HPDE6-E6E7 (cell line): Measurements from ENCODE around the gene KDM6B.

Source experiments
- DNase-seq: peaks from one replicate; pipeline ENCODE4 v3.0.0; 2011; ENCODE audit warnings: missing footprints; ENCODE audit errors: extremely low spot score

Gene KDM6B

GRCh38 chr17:7823581-7824001 lies 10.4 kb upstream of the KDM6B start:
- DNase-seq: no peak

- DNase-seq: no peak
Measured at GRCh38 chr17:7824021-7824924, 9.7 kb upstream of the KDM6B start.

- no peak for DNase-seq
Measured at GRCh38 chr17:7825206-7825990, 8.6 kb upstream of the KDM6B start.

GRCh38 chr17:7830616-7831015 lies 3.4 kb upstream of the KDM6B start:
- no peak for DNase-seq

GRCh38 chr17:7831233-7831632 lies 2.8 kb upstream of the KDM6B start:
- no peak for DNase-seq

- DNase-seq: no peak
Measured at GRCh38 chr17:7832431-7832830, 1.6 kb upstream of the KDM6B start.

GRCh38 chr17:7833011-7833794 lies 814 bp upstream of the KDM6B start:
- DNase-seq: no peak

GRCh38 chr17:7834542-7834956 lies 532 bp downstream of the KDM6B start:
- DNase-seq: no peak

GRCh38 chr17:7834957-7835813 lies 1.2 kb downstream of the KDM6B start:
- DNase-seq: peak; percentile 84

GRCh38 chr17:7835814-7836595 lies 2.0 kb downstream of the KDM6B start:
- no peak for DNase-seq

GRCh38 chr17:7836596-7837407 lies 2.8 kb downstream of the KDM6B start:
- peak; percentile 56 for DNase-seq

GRCh38 chr17:7837408-7838088 lies 3.5 kb downstream of the KDM6B start:
- DNase-seq: no peak

- DNase-seq: no peak
Measured at GRCh38 chr17:7838090-7839075, 4.4 kb downstream of the KDM6B start.

GRCh38 chr17:7839190-7839875 lies 5.3 kb downstream of the KDM6B start:
- no peak for DNase-seq

- DNase-seq: no peak
Measured at GRCh38 chr17:7839876-7840261, 5.9 kb downstream of the KDM6B start.

GRCh38 chr17:7840441-7840840 lies 6.4 kb downstream of the KDM6B start:
- no peak for DNase-seq

- no peak for DNase-seq
Measured at GRCh38 chr17:7840875-7841274, 6.9 kb downstream of the KDM6B start.
